H9 (cell line): ENCODE results near the gene CDH4. TPM values are rescaled to one million over a fixed set of nuclear protein-coding genes. Genes with fewer than 3 reads are reported as not detected.

Source experiments
- DNase-seq: peaks from one replicate; pipeline ENCODE4 v3.0.0-alpha.2; 2017
- H2AFZ ChIP-seq: one replicate; pipeline ENCODE4 v1.6.1; 2013; ENCODE audit warnings: mild to moderate bottlenecking, low read length, control low read depth, moderate library complexity
- H2AK5ac ChIP-seq: 2 replicates; pipeline ENCODE4 v1.6.1; 2013; ENCODE audit warnings: low read length, control low read depth, mixed read lengths; ENCODE audit not compliant: insufficient read length
- H2BK120ac ChIP-seq: one replicate; pipeline ENCODE4 v1.6.1; 2013; ENCODE audit warnings: low read depth, mild to moderate bottlenecking, low read length, control low read depth, inconsistent platforms; ENCODE audit not compliant: poor library complexity, severe bottlenecking
- H2BK12ac ChIP-seq: 2 replicates; pipeline ENCODE4 v1.6.1; 2013; ENCODE audit warnings: low read length, control low read depth, mixed read lengths, low read depth; ENCODE audit not compliant: insufficient read length
- H2BK15ac ChIP-seq: 2 replicates; pipeline ENCODE4 v1.6.1; 2013; ENCODE audit warnings: low read depth, low read length, control low read depth
- H2BK20ac ChIP-seq: one replicate; pipeline ENCODE4 v1.6.1; 2013; ENCODE audit warnings: low read depth, mild to moderate bottlenecking, low read length, control low read depth, inconsistent platforms; ENCODE audit not compliant: poor library complexity, severe bottlenecking
- H2BK5ac ChIP-seq: 2 replicates; pipeline ENCODE4 v1.6.1; 2013; ENCODE audit warnings: low read length, control low read depth, mixed read lengths; ENCODE audit not compliant: insufficient read length
- H3K14ac ChIP-seq: 2 replicates; pipeline ENCODE4 v1.6.1; 2013; ENCODE audit warnings: low read length, control low read depth; ENCODE audit not compliant: insufficient read depth
- H3K18ac ChIP-seq: 2 replicates; pipeline ENCODE4 v1.6.1; 2013; ENCODE audit warnings: low read depth, mild to moderate bottlenecking, mixed read lengths, low read length, control low read depth; ENCODE audit not compliant: insufficient read length
- H3K23ac ChIP-seq: 2 replicates; pipeline ENCODE4 v1.6.1; 2013; ENCODE audit warnings: low read length, control low read depth, mixed read lengths, low read depth; ENCODE audit not compliant: insufficient read length
- H3K23me2 ChIP-seq: 2 replicates; pipeline ENCODE4 v1.6.1; 2013; ENCODE audit warnings: low read depth, mild to moderate bottlenecking, mixed read lengths, low read length, control low read depth; ENCODE audit not compliant: insufficient read length, poor library complexity, severe bottlenecking
- H3K27ac ChIP-seq: 2 replicates; pipeline ENCODE4 v1.5.1; 2013; ENCODE audit warnings: low read length, control low read depth, mixed read lengths, low read depth; ENCODE audit not compliant: insufficient read length
- H3K27me3 ChIP-seq: 2 replicates; pipeline ENCODE4 v1.6.1; 2013; ENCODE audit warnings: low read length, control low read depth, inconsistent platforms; ENCODE audit not compliant: insufficient read depth
- H3K4ac ChIP-seq: 2 replicates; pipeline ENCODE4 v1.6.1; 2013; ENCODE audit warnings: low read depth, mild to moderate bottlenecking, control low read depth, inconsistent platforms, low read length, moderate library complexity
- H3K4me1 ChIP-seq: 2 replicates; pipeline ENCODE4 v1.6.1; 2013; ENCODE audit warnings: low read length, control low read depth, inconsistent platforms; ENCODE audit not compliant: insufficient read depth
- H3K4me2 ChIP-seq: 2 replicates; pipeline ENCODE4 v1.6.1; 2013; ENCODE audit warnings: low read length, control low read depth, mixed read lengths; ENCODE audit not compliant: insufficient read length, insufficient read depth
- H3K56ac ChIP-seq: 2 replicates; pipeline ENCODE4 v1.6.1; 2013; ENCODE audit warnings: low read depth, mild to moderate bottlenecking, mixed read lengths, low read length, control low read depth; ENCODE audit not compliant: insufficient read length
- H3K79me1 ChIP-seq: 2 replicates; pipeline ENCODE4 v1.6.1; 2013; ENCODE audit warnings: low read depth, mild to moderate bottlenecking, moderate library complexity, low read length, control low read depth, inconsistent platforms; ENCODE audit not compliant: insufficient read depth, poor library complexity, severe bottlenecking
- H3K79me2 ChIP-seq: 2 replicates; pipeline ENCODE4 v1.6.1; 2013; ENCODE audit warnings: low read length, control low read depth, inconsistent platforms; ENCODE audit not compliant: insufficient read depth
- H3K9ac ChIP-seq: 2 replicates; pipeline ENCODE4 v1.6.1; 2013; ENCODE audit warnings: low read length, control low read depth, mixed read lengths; ENCODE audit not compliant: insufficient read length; ENCODE audit errors: extremely low read depth
- H3K9me3 ChIP-seq: one replicate; pipeline ENCODE4 v1.6.1; 2013; ENCODE audit warnings: low read depth, low read length, inconsistent platforms; ENCODE audit not compliant: control insufficient read depth
- H3T11ph ChIP-seq: one replicate; pipeline ENCODE4 v1.6.1; 2013; ENCODE audit warnings: mild to moderate bottlenecking, low read length, control low read depth, inconsistent platforms
- H4K20me1 ChIP-seq: one replicate; pipeline ENCODE4 v1.6.1; 2013; ENCODE audit not compliant: control insufficient read depth, insufficient read length, insufficient read depth
- H4K5ac ChIP-seq: 2 replicates; pipeline ENCODE4 v1.6.1; 2013; ENCODE audit warnings: low read depth, mild to moderate bottlenecking, mixed read lengths, low read length, control low read depth; ENCODE audit not compliant: insufficient read length
- H4K8ac ChIP-seq: replicated peaks from 2 replicates; pipeline ENCODE4 v1.6.1; 2013; ENCODE audit warnings: low read length, control low read depth, mixed read lengths, low read depth; ENCODE audit not compliant: insufficient read length
- H4K91ac ChIP-seq: 2 replicates; pipeline ENCODE4 v1.6.1; 2013; ENCODE audit warnings: low read depth, mild to moderate bottlenecking, moderate library complexity, mixed read lengths, low read length, control low read depth; ENCODE audit not compliant: insufficient read length
- H3K27ac Mint-ChIP-seq, 3 experiments: 2 replicates in 2 of 3; 3 replicates in 1 of 3; pipeline ENCODE4 v1.8.0; 2020 to 2021; ENCODE audit warnings: mixed read lengths in 3 of 3, mild to moderate bottlenecking in 1 of 3, moderate library complexity in 1 of 3
- H3K27me3 Mint-ChIP-seq: 2 replicates; pipeline ENCODE4 v1.8.0; 2021; ENCODE audit warnings: low read depth, mild to moderate bottlenecking, moderate library complexity, mixed read lengths
- H3K36me3 Mint-ChIP-seq, 3 experiments: 2 replicates in 2 of 3; 3 replicates in 1 of 3; pipeline ENCODE4 v1.8.0; 2020 to 2021; ENCODE audit warnings: low read depth in 3 of 3, mixed read lengths in 3 of 3; ENCODE audit not compliant: insufficient read depth in 1 of 3
- H3K4me1 Mint-ChIP-seq, 2 experiments: 2 replicates each; pipeline ENCODE4 v1.8.0; 2020; ENCODE audit warnings: mixed read lengths in 2 of 2
- H3K4me3 Mint-ChIP-seq, 2 experiments: 2 replicates in 1 of 2; 3 replicates in 1 of 2; pipeline ENCODE4 v1.8.0; 2020 to 2021; ENCODE audit warnings: mild to moderate bottlenecking in 2 of 2, mixed read lengths in 2 of 2, moderate library complexity in 1 of 2
- H3K9me3 Mint-ChIP-seq, 2 experiments: 2 replicates in 1 of 2; 3 replicates in 1 of 2; pipeline ENCODE4 v1.8.0; 2020; ENCODE audit warnings: mild to moderate bottlenecking in 2 of 2, mixed read lengths in 2 of 2, moderate library complexity in 1 of 2
- WGBS: extraction: QIAGEN DNeasy Blood & Tissue Kit; methylation state at CpG from one replicate; pipeline ENCODE4 v1.1.7; 2013; ENCODE audit warnings: missing lambda C conversion rate, low lambda C conversion rate, mixed read lengths; ENCODE audit not compliant: insufficient read length; ENCODE audit errors: extremely low coverage; 5-methylcytosine and 5-hydroxymethylcytosine counted together
- total RNA-seq: library from RNA; stranded (reverse); gene quantifications from 2 replicates; pipeline ENCODE4 v1.2.1, GENCODE V29; 2021
- TF ChIP-seq, protein P1 (sequence below): fragments of 200-600 bp; sonication (generic); conservative IDR thresholded peaks from 3 replicates; pipeline ENCODE4 v1.8.0; 2021; ENCODE audit warnings: antibody characterized with exemption, mild to moderate bottlenecking

CDH4 gene
- total RNA-seq, 1 experiment from 2014 or later, result 3.0 TPM

DNA sequence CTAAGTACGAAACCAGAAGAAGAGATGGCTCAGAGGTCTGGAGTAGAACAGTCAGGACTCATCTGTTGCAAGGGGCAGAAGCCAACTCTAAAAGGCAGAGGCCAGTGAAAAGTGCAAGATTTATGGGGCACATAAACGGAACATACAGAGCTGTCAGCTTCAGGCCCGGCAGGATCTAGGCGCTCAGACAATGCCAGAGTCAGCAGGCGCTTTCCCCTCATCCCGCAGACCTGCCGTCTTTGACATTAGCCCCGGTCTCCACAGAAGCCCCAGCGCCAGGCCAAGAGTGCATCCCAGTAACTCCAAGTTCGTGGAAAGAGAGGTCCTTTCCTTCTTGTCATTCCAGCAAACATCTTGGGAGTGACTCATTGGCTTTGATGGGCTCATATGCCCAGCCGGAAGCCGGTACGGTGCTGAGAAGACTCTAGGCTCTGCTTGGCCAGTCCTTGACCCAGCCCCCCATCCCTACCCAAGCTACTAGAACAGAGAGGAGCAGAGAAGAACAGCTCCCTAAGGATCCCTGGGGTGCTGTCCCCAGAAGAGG is 552.8 kb downstream of the CDH4 start:
- Mint-ChIP-seq H3K27me3 (peaks cover 42% of the 10 kb centered on the region), H3K4me1 (peaks cover 11 to 29% of the 10 kb centered on the region in 2 experiments), H3K4me3 (no peak overlapping the region), H3K27ac (no peak overlapping the region; a peak in 1 of 7 replicates), H3K36me3 (no peaks in the 10 kb centered on the region), H3K9me3 (no peaks in the 10 kb centered on the region)
- TF ChIP-seq, protein P1, sequence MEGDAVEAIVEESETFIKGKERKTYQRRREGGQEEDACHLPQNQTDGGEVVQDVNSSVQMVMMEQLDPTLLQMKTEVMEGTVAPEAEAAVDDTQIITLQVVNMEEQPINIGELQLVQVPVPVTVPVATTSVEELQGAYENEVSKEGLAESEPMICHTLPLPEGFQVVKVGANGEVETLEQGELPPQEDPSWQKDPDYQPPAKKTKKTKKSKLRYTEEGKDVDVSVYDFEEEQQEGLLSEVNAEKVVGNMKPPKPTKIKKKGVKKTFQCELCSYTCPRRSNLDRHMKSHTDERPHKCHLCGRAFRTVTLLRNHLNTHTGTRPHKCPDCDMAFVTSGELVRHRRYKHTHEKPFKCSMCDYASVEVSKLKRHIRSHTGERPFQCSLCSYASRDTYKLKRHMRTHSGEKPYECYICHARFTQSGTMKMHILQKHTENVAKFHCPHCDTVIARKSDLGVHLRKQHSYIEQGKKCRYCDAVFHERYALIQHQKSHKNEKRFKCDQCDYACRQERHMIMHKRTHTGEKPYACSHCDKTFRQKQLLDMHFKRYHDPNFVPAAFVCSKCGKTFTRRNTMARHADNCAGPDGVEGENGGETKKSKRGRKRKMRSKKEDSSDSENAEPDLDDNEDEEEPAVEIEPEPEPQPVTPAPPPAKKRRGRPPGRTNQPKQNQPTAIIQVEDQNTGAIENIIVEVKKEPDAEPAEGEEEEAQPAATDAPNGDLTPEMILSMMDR, result no peak
- no peaks in the 10 kb centered on the region for H3K23me2 ChIP-seq
- no peak overlapping the region for H3T11ph ChIP-seq
- H3K4ac ChIP-seq, result no peak overlapping the region
- peaks cover 2% of the 10 kb centered on the region for H3K27me3 ChIP-seq
- H4K5ac ChIP-seq, result no peak overlapping the region
- H2BK15ac ChIP-seq, result no peak overlapping the region
- H3K9ac ChIP-seq, result no peak overlapping the region
- H3K79me2 ChIP-seq, result no peaks in the 10 kb centered on the region
- no peaks in the 10 kb centered on the region for H3K79me1 ChIP-seq
- H2AFZ ChIP-seq, result no peak overlapping the region
- no peak overlapping the region for H3K14ac ChIP-seq
- DNase-seq, result no peak
- no peak overlapping the region for H4K8ac ChIP-seq
- no peak overlapping the region for H2BK120ac ChIP-seq
- H3K4me1 ChIP-seq, result no peaks in the 10 kb centered on the region
- no peak overlapping the region for H3K56ac ChIP-seq
- H4K20me1 ChIP-seq, result no peaks in the 10 kb centered on the region
- H2AK5ac ChIP-seq, result no peak overlapping the region
- H3K27ac ChIP-seq, result no peak overlapping the region
- no peak overlapping the region for H3K18ac ChIP-seq
- H2BK12ac ChIP-seq, result no peak overlapping the region
- no peak overlapping the region for H2BK5ac ChIP-seq
- WGBS, result no CpG with 5 or more reads among the region's 13 CpGs
- H3K4me2 ChIP-seq, result no peak overlapping the region
- no peak overlapping the region for H3K23ac ChIP-seq
- no peak overlapping the region for H4K91ac ChIP-seq
- H3K9me3 ChIP-seq, result no peaks in the 10 kb centered on the region
- H2BK20ac ChIP-seq, result no peak overlapping the region
